Neural progenitor cell (in vitro differentiated cells): ENCODE data around the gene MRPL39. TPM values are rescaled to one million over a fixed set of nuclear protein-coding genes. Genes with fewer than 3 reads are reported as not detected.

Source experiments
- DNase-seq: peaks from one replicate; pipeline ENCODE4 v3.0.0-alpha.2; 2016; ENCODE audit warnings: low spot score
- H2AFZ ChIP-seq: fragments of 200-600 bp; sonication (generic); replicated peaks from 2 replicates; pipeline ENCODE4 v1.6.1; 2016; ENCODE audit warnings: antibody characterized with exemption
- H3F3A ChIP-seq: fragments of 200-600 bp; sonication (generic); 2 replicates; pipeline ENCODE4 v1.6.1; 2016; ENCODE audit warnings: antibody characterized with exemption, low read depth
- H3K27ac ChIP-seq: fragments of 200-600 bp; sonication (generic); 2 replicates; pipeline ENCODE4 v1.5.1; 2016; ENCODE audit warnings: mild to moderate bottlenecking
- H3K27me3 ChIP-seq: fragments of 200-600 bp; sonication (generic); 2 replicates; pipeline ENCODE4 v1.6.1; 2016; ENCODE audit warnings: mild to moderate bottlenecking, moderate library complexity
- H3K36me3 ChIP-seq: fragments of 200-600 bp; sonication (generic); 2 replicates; pipeline ENCODE4 v1.5.1; 2016
- H3K4me1 ChIP-seq: fragments of 200-600 bp; sonication (generic); 2 replicates; pipeline ENCODE4 v1.6.1; 2016; ENCODE audit warnings: mixed run types
- H3K4me2 ChIP-seq: fragments of 200-600 bp; sonication (generic); 2 replicates; pipeline ENCODE4 v1.6.1; 2016
- H3K4me3 ChIP-seq: fragments of 200-600 bp; sonication (generic); 2 replicates; pipeline ENCODE4 v1.5.1; 2016
- H3K79me2 ChIP-seq: fragments of 200-600 bp; sonication (generic); 2 replicates; pipeline ENCODE4 v1.6.1; 2016; ENCODE audit warnings: low read depth
- H3K9ac ChIP-seq: fragments of 200-600 bp; sonication (generic); 2 replicates; pipeline ENCODE4 v1.6.1; 2016
- H3K9me3 ChIP-seq: fragments of 200-600 bp; sonication (generic); 2 replicates; pipeline ENCODE4 v1.5.1; 2016; ENCODE audit warnings: low read depth
- H4K20me1 ChIP-seq: fragments of 200-600 bp; sonication (generic); 2 replicates; pipeline ENCODE4 v1.6.1; 2016; ENCODE audit warnings: low read depth
- H3K27ac Mint-ChIP-seq: 3 replicates; pipeline ENCODE4 v1.8.0; 2021; ENCODE audit warnings: mixed read lengths
- H3K27me3 Mint-ChIP-seq: 2 replicates; pipeline ENCODE4 v1.8.0; 2022; ENCODE audit warnings: low read depth, mild to moderate bottlenecking, inconsistent platforms, moderate library complexity, mixed read lengths; ENCODE audit not compliant: insufficient read depth
- H3K36me3 Mint-ChIP-seq: 3 replicates; pipeline ENCODE4 v1.8.0; 2021; ENCODE audit warnings: mixed read lengths
- H3K4me1 Mint-ChIP-seq: 3 replicates; pipeline ENCODE4 v1.8.0; 2021; ENCODE audit warnings: mixed read lengths
- H3K4me3 Mint-ChIP-seq: 3 replicates; pipeline ENCODE4 v1.8.0; 2021; ENCODE audit warnings: mild to moderate bottlenecking, moderate library complexity, mixed read lengths
- H3K9me3 Mint-ChIP-seq: 3 replicates; pipeline ENCODE4 v1.8.0; 2020; ENCODE audit warnings: mixed read lengths
- EZH2 ChIP-seq: fragments of 200-600 bp; sonication (generic); IDR thresholded peaks from 2 replicates; pipeline ENCODE4 v1.6.1; 2017; ENCODE audit warnings: antibody characterized with exemption, mild to moderate bottlenecking, moderate library complexity
- EZH2phosphoT487 ChIP-seq: fragments of 200-600 bp; sonication (generic); IDR thresholded peaks from 2 replicates; pipeline ENCODE4 v1.6.1; 2017; ENCODE audit warnings: antibody characterized with exemption
- total RNA-seq: library from RNA; depleted of rRNA; stranded (reverse); fragments of >200 nt; gene quantifications from 2 replicates; pipeline ENCODE4 v1.2.3, GENCODE V29; 2015; ENCODE audit warnings: low replicate concordance
- TF ChIP-seq, protein P1 (sequence below): fragments of 200-600 bp; sonication (generic); IDR thresholded peaks from 2 replicates; pipeline ENCODE4 v1.5.1; 2017; ENCODE audit warnings: antibody characterized with exemption, mild to moderate bottlenecking

MRPL39 gene
- total RNA-seq, 1 donor from 2014 or later = 63.1 TPM

DNA sequence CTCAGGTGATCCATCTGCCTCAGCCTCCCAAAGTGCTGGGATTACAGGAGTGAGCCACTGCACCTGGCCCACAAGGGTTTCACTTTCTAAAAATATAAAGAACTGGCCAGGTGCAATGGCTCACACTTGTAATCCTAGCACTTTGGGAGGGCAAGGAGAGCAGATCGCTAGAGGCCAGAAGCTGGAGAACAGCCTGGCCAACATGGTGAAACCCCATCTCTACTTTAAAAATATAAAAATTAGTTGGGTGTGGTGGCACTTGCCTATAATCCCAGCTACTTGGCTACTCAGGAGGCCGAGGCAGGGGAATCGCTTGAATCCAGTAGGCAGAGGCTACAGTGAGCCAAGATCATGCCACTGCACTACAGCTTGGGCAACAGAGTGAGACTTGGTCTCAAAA lies 25.7 kb downstream of the MRPL39 start:
- Histone ChIP-seq H3K4me2 (no peak overlapping the region), H3K36me3 (no peaks in the 10 kb centered on the region), H3F3A (no peaks in the 10 kb centered on the region), H4K20me1 (no peaks in the 10 kb centered on the region), H3K9ac (no peak overlapping the region), H3K79me2 (no peaks in the 10 kb centered on the region), H3K9me3 (no peaks in the 10 kb centered on the region), H3K27me3 (no peaks in the 10 kb centered on the region), H2AFZ (no peak overlapping the region), H3K4me1 (no peaks in the 10 kb centered on the region), H3K27ac (no peak overlapping the region), H3K4me3 (no peak overlapping the region)
- Mint-ChIP-seq H3K27ac (no peak overlapping the region), H3K27me3 (peaks cover 2% of the 10 kb centered on the region), H3K4me3 (no peak overlapping the region), H3K9me3 (no peaks in the 10 kb centered on the region), H3K4me1 (no peaks in the 10 kb centered on the region), H3K36me3 (peaks cover 13% of the 10 kb centered on the region)
- DNase-seq = no peak
- TF ChIP-seq EZH2 (no peak), EZH2phosphoT487 (no peak)
- TF ChIP-seq, protein P1, sequence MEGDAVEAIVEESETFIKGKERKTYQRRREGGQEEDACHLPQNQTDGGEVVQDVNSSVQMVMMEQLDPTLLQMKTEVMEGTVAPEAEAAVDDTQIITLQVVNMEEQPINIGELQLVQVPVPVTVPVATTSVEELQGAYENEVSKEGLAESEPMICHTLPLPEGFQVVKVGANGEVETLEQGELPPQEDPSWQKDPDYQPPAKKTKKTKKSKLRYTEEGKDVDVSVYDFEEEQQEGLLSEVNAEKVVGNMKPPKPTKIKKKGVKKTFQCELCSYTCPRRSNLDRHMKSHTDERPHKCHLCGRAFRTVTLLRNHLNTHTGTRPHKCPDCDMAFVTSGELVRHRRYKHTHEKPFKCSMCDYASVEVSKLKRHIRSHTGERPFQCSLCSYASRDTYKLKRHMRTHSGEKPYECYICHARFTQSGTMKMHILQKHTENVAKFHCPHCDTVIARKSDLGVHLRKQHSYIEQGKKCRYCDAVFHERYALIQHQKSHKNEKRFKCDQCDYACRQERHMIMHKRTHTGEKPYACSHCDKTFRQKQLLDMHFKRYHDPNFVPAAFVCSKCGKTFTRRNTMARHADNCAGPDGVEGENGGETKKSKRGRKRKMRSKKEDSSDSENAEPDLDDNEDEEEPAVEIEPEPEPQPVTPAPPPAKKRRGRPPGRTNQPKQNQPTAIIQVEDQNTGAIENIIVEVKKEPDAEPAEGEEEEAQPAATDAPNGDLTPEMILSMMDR = no peak

DNA sequence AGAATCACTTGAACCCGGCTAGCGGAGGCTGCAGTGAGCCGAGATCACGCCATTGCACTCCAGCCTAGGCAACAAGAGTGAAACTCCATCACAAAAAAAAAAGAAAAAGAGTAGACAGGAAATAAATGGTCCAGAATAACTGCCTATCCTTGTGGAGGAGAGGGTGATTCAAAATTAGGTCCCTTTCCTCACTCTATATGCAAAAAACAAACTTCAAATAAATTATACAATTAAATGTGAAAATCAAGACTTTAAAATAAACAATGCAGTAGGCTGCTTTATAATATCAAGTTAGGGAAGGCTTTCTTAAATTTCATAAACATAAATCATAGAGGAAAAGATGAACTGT lies 26.4 kb downstream of the MRPL39 start:
- H3K27ac ChIP-seq = no peak overlapping the region
- H3K36me3 Mint-ChIP-seq = peaks cover 15% of the 10 kb centered on the region
- no peak overlapping the region for H3K9ac ChIP-seq
- H3F3A ChIP-seq = no peaks in the 10 kb centered on the region
- H3K79me2 ChIP-seq = no peaks in the 10 kb centered on the region
- no peaks in the 10 kb centered on the region for H3K36me3 ChIP-seq
- H4K20me1 ChIP-seq = no peaks in the 10 kb centered on the region
- H3K27me3 ChIP-seq = no peaks in the 10 kb centered on the region
- TF ChIP-seq EZH2 (no peak), EZH2phosphoT487 (no peak)
- TF ChIP-seq, protein P1 = no peak
- no peak overlapping the region for H3K4me3 ChIP-seq
- H3K4me1 Mint-ChIP-seq = no peaks in the 10 kb centered on the region
- no peaks in the 10 kb centered on the region for H3K9me3 Mint-ChIP-seq
- no peak overlapping the region for H3K4me2 ChIP-seq
- no peak overlapping the region for H3K4me3 Mint-ChIP-seq
- H3K27me3 Mint-ChIP-seq = peaks cover 2% of the 10 kb centered on the region
- H3K9me3 ChIP-seq = no peaks in the 10 kb centered on the region
- no peak for DNase-seq
- no peak overlapping the region for H2AFZ ChIP-seq
- H3K4me1 ChIP-seq = no peaks in the 10 kb centered on the region
- H3K27ac Mint-ChIP-seq = no peak overlapping the region

DNA sequence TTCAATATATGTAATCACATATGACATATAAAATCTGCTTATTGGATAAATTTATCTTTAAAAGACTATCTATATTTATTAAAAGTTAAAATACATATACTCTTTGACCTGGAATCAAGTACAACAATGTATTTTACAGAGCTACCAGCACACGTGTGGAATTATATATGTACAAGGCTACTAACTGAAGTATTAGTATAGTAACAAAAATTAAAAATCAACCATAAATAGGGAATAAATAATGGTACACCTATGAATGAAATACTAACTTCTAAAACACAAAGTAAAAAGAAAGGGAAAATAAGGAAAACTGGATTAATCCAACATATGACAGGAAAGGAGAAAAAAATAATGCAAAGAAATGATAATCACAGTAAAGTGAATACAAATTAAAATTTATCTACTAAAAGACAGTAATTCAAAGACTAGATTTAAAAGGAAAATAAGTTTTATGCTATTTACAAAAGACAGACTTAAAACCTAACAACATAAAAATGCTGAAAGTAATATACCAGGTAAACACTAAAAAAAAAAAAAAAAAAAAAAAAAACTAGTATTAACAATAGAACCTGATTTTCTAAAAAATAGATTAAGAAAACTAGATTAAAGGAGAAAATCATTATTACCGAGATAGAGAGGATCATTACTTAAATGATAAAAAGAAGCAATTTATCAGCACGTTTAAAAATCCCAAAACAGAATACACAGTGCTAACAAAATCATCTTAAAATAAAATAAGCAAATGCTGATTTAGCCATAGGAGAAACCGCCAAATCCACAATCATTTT lies 27.9 kb downstream of the MRPL39 start:
- Mint-ChIP-seq H3K27ac (no peak overlapping the region), H3K27me3 (peaks cover 2% of the 10 kb centered on the region), H3K36me3 (peaks cover 13% of the 10 kb centered on the region), H3K9me3 (no peaks in the 10 kb centered on the region), H3K4me3 (no peak overlapping the region), H3K4me1 (no peaks in the 10 kb centered on the region)
- Histone ChIP-seq H3K4me3 (no peak overlapping the region), H3K9ac (no peak overlapping the region), H3K27ac (no peak overlapping the region), H3K4me2 (no peak overlapping the region), H3K79me2 (no peaks in the 10 kb centered on the region), H3K36me3 (no peaks in the 10 kb centered on the region), H3F3A (no peaks in the 10 kb centered on the region), H3K9me3 (no peaks in the 10 kb centered on the region), H4K20me1 (no peaks in the 10 kb centered on the region), H2AFZ (no peak overlapping the region), H3K27me3 (no peaks in the 10 kb centered on the region), H3K4me1 (no peaks in the 10 kb centered on the region)
- TF ChIP-seq EZH2 (no peak), EZH2phosphoT487 (no peak)
- TF ChIP-seq, protein P1 = no peak
- no peak for DNase-seq
